Stimulated activated naive CD8-positive, alpha-beta T cell treated with anti-CD3 and anti-CD28 coated beads, Interleukin-15, amount 100 ng/mL, for 72 hours (primary cell): ENCODE measurements around the gene FAM76B.
"Not testable (repeated sequence)": the region's sequence is repeated elsewhere in the genome, so short reads cannot be mapped to it uniquely, and the experiment has no call there.

Experiments
- ATAC-seq: fragments of 150-1000 bp; cut with Tn5 transposase; 2 replicates; pipeline ENCODE4 v1.10.0; 2021; ENCODE audit warnings: mild to moderate bottlenecking, moderate library complexity
- DNase-seq, 2 donors: peaks; one replicate each; pipeline ENCODE4 v3.0.0; 2021 to 2022
- H3K27ac Mint-ChIP-seq, 2 donors: one replicate each; pipeline ENCODE4 v1.8.0; 2022; ENCODE audit warnings: mild to moderate bottlenecking in 2 of 2, mixed read lengths in 2 of 2, moderate library complexity in 2 of 2
- H3K27me3 Mint-ChIP-seq: one replicate; pipeline ENCODE4 v1.8.0; 2022; ENCODE audit warnings: mixed read lengths
- H3K4me1 Mint-ChIP-seq: one replicate; pipeline ENCODE4 v1.8.0; 2022; ENCODE audit warnings: mild to moderate bottlenecking, mixed read lengths
- H3K4me3 Mint-ChIP-seq, 2 donors: one replicate each; pipeline ENCODE4 v1.8.0; 2022; ENCODE audit warnings: mild to moderate bottlenecking in 2 of 2, mixed read lengths in 2 of 2, moderate library complexity in 1 of 2
- H3K9me3 Mint-ChIP-seq, 2 donors: one replicate each; pipeline ENCODE4 v1.8.0; 2022; ENCODE audit warnings: mixed read lengths in 2 of 2

FAM76B gene

DNA sequence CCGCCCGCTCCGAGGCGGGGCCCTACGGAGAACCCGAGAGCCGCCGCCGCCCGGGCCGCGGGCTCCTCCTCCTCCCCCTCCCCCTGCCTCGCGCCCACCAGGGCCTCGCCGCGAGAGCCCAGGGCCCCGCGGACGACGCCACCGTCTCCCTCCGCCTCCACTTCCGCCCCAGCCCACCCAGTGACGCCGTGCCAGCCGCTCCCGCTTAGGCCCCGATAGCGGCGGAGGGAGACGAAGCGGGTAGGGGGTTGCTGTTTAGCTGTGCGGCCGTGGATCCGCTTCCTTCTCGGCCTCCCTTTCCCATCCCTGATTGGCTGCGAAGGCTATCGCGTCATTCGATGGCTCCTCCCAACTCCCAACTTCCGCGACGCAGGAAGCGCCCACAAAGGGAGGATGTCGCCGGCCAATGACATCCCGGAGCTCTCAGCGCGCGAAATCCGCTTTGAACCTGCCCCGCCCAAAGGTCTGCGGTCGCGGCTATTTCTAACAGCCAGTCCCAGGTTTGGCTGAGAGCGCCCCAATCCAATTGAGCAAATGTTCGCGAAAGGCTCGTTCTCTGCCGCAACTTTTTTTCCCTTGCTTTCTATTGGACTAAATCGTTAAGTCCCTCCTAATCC lies at the start of gene FAM76B:
Gene FAM76B, minus strand, starts transcription at position 277 of the 617 bp plus-strand sequence. CDS start 304 bp downstream, outside the sequence.
- ATAC-seq (peak; percentile 85), DNase-seq (peak; percentile 97 to 99)
- Mint-ChIP-seq H3K4me1 (peaks cover 41% of the 10 kb centered on the region), H3K27ac (peak within 1 kb of the TSS; percentile 100), H3K9me3 (no peaks in the 10 kb centered on the region), H3K4me3 (peak within 1 kb of the TSS; percentile 98 to 100), H3K27me3 (no peaks in the 10 kb centered on the region)

DNA sequence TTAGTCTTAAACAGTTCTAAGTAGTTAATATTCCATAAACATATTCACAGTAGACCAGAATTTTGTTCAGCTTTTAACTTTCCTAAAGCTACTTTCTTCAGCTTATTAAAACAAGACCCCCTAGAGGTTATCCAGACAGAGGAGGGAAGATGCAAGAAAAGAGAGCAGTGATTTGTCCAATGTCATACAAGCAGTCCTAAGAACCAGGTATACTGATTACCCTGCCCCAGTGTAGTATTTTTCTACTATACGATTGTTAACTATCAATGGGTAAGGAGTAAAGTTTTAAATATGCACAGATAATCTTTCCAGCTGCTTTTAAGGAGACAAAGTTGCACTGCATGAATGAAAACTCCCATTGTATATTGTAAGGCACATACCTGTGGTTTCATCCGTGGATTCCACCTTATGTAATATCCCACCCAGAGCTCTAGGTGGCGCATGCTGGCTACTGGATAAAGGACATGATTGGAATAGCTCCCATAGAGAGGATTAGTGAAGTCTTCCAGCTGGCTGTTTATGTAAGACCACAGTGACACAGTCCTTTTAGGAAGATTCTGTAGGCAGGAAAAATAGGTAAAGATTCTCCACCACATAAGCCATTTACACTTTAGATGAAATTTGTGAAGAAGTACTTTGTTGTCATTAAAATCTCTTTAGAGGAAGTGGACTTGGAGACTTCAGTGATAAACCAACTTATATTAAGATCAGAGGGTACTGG lies 46.3 kb upstream of the FAM76B start:
- H3K27ac Mint-ChIP-seq, result no peak overlapping the region
- no peaks in the 10 kb centered on the region for H3K4me1 Mint-ChIP-seq
- no peak overlapping the region for H3K4me3 Mint-ChIP-seq
- H3K9me3 Mint-ChIP-seq, result no peaks in the 10 kb centered on the region
- DNase-seq, result peak; percentile 35 to 53
- peak; percentile 75 for ATAC-seq
- no peaks in the 10 kb centered on the region for H3K27me3 Mint-ChIP-seq

DNA sequence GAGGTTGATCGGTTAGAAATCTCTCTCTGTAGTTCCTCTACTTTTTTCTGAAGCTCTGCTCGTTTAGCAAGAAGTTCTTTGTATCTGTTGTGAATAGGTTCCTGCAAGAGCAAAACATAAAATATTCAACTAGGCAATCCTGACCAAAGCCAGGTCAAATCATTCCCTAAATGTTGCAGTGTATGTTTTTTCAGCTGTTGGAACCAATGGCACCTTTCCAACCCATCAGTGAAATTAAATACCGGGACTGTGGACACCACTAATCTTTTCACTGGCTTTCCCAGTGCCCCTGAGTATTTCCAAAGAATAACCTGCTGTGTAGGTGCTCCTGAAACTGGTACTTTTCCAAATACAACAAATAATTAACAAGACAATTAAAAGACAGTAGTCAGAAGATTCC lies 45.8 kb upstream of the FAM76B start:
- H3K27ac Mint-ChIP-seq, result no peak overlapping the region
- no peak for DNase-seq
- no peaks in the 10 kb centered on the region for H3K9me3 Mint-ChIP-seq
- H3K4me3 Mint-ChIP-seq, result no peak overlapping the region
- H3K4me1 Mint-ChIP-seq, result no peaks in the 10 kb centered on the region
- H3K27me3 Mint-ChIP-seq, result no peaks in the 10 kb centered on the region
- no peak for ATAC-seq

DNA sequence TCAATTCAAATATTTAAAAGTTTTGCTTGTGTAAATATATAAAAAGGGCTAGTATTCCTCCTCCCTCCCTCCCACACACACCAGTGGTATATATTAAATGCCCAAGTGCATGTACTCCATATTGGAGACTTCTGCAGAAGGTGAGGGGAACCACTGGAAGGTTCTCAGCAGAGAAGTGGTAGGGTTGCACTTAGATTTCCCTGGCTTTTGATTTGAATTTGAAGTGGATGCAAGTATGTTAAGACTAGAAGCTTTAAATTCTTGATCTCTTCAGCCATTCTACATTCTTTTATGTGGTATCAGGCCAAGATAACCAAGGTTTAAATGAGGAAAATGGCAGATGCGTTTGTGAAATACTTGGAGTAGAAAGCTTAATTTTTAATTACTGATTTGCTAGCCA lies 43.8 kb upstream of the FAM76B start:
- Mint-ChIP-seq H3K4me1 (peaks cover 5% of the 10 kb centered on the region), H3K4me3 (no peak overlapping the region), H3K27me3 (no peaks in the 10 kb centered on the region), H3K9me3 (no peaks in the 10 kb centered on the region), H3K27ac (peak overlapping the region in 1 of 2 donors; percentile 12)
- DNase-seq (no peak), ATAC-seq (no peak)

DNA sequence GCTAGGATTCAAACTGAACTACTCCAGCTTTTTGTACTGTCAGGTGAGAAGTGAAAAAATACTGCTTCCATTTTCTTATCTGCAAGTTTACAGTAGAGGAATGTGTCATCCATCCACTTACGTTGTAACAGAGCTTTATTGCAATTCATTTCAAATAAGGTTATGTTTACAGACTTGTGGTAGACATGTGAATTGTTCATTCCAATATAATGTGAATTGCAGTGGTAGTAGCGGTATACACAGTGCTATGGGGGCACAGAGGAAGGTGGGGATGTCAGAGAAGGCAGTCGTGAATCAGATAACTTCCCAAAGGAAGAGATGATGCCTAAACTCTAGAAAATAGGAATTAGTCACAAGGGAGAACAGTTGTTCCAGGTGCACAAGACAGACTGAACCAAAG lies 43.2 kb upstream of the FAM76B start:
- Mint-ChIP-seq H3K9me3 (no peaks in the 10 kb centered on the region), H3K27ac (no peak overlapping the region), H3K27me3 (no peaks in the 10 kb centered on the region), H3K4me1 (peaks cover 5% of the 10 kb centered on the region), H3K4me3 (no peak overlapping the region)
- no peak for ATAC-seq
- DNase-seq, result no peak

DNA sequence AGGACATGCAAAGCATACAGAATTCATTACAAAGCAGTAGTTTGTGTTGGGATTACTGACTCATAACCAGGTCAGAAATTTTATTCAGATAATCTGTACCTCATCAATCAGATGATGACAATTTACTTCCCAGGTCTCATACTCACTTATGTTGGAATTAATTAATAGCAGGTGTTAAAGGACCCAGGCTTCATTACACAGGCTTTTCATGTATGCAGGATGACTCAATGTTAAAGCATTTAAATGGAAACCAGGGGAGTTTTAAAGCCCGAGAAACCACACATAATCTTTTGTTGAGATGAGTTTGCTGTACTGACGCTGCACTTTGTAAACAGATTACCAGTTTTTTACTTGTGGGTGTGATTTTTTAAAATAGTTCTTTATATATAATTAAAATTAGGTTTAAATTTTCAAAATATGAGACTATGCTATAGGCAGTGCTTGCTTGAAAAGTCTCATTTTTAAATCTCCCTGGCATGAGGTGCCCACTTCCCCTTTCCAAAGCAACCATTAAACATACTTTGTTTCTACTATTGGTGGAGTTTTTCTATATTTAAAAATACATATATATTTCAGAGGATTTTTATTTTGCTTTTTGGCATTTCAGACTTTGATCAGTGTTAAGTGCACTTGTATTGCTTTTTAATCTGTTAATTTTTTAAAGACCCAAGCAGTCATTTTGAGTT lies 41.8 kb upstream of the FAM76B start:
- no peaks in the 10 kb centered on the region for H3K27me3 Mint-ChIP-seq
- DNase-seq (no peak), ATAC-seq (peak; percentile 33)
- no peaks in the 10 kb centered on the region for H3K9me3 Mint-ChIP-seq
- no peak overlapping the region for H3K4me3 Mint-ChIP-seq
- H3K27ac Mint-ChIP-seq, result peak overlapping the region; percentile 14 to 48
- H3K4me1 Mint-ChIP-seq, result peaks cover 5% of the 10 kb centered on the region

DNA sequence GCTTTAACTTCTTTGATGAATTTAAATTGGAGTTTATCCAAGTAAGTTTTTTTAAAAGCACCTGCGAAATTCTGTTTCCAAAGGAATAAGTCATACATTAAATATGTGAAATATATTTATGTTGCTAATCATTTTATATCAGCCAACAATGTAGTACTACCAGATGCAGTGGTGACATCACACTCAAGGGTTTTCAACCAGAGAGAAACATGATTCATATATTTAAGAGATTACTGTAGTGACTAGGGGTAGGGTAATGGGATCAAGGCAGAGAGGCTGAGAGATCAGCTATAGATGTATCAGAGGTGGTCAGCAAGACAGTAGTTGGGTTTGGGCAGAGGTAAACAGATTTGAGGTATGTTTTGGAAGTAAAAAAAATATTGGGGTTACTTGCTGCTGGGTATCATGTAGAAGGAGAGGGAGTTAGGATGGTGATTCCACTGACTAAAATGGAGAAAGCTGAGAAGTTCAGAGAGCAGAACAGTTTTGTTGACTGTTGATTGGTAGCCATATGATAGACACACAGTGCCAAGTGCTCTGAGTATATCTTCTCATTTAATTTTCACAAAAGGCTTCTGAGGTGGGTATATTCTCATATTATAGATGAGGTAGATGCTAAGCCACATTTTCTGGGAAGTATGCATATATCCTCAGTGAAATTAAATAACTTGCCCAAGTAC lies 40.1 kb upstream of the FAM76B start:
- DNase-seq, result no peak
- Mint-ChIP-seq H3K4me1 (peaks cover 5% of the 10 kb centered on the region), H3K27me3 (no peaks in the 10 kb centered on the region), H3K9me3 (no peaks in the 10 kb centered on the region), H3K4me3 (no peak overlapping the region), H3K27ac (peak overlapping the region in 1 of 2 donors; percentile 42)
- ATAC-seq, result peak; percentile 77

DNA sequence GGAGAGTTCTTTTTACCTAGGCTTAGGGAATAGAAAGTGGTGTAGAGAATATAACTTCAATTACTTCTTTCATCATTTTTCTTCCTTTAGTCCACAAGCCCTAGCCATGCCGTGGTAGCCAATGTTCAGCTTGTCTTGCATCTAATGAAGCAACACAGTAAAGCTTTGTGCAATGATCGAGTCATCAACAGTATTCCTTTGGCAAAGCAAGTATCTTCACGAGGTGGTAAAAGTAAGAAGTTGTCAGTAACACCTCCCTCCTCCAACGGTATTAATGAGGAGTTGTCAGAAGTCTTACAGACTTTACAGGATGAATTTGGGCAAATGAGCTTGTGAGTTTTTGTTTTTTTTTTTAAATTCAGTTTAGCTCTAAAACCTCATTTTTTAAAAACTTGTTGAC lies 38.1 kb upstream of the FAM76B start:
- H3K9me3 Mint-ChIP-seq, result no peaks in the 10 kb centered on the region
- ATAC-seq, result no peak
- no peak for DNase-seq
- no peaks in the 10 kb centered on the region for H3K27me3 Mint-ChIP-seq
- no peak overlapping the region for H3K27ac Mint-ChIP-seq
- H3K4me3 Mint-ChIP-seq, result no peak overlapping the region
- H3K4me1 Mint-ChIP-seq, result peaks cover 5% of the 10 kb centered on the region

DNA sequence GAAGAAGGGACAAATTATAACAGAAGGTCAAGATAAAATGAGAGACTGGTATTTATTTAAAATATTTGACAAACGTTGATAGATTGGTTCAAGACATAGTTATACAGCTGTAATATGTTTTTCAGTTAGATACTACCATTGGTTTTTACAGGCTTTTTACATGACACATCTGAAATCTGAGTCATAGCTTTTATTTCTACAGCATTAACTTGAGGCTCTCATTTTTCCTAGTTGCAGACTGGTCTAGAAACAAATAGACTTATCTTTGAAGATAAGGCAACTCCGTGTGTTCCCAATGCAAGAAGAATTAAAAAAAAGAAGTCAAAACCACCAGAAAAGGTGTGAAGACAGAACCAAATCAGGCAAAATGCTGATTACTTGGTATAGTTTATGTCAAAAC lies 32.1 kb upstream of the FAM76B start:
- Mint-ChIP-seq H3K9me3 (no peaks in the 10 kb centered on the region), H3K27ac (no peak overlapping the region), H3K27me3 (no peaks in the 10 kb centered on the region), H3K4me1 (no peaks in the 10 kb centered on the region), H3K4me3 (no peak overlapping the region)
- ATAC-seq, result no peak
- DNase-seq, result no peak

DNA sequence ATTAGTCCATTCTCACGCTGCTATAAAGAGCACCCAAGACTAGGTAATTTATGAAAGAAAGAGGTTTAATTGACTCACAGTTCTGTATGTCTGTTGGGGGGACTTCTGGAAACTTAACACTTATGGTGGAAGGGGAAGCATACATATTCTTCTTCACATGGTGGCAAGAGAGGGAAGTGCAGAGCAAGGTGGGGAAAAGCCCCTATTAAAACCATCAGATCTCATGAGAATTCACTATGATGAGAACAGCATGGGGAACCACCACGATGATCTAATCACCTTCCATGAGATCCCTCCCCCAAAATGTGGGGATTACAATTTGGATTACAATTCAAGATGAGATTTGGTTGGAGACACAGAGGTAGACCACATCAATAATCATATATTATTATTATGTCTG lies 26.5 kb upstream of the FAM76B start:
- Mint-ChIP-seq H3K4me3 (no peak overlapping the region), H3K9me3 (no peaks in the 10 kb centered on the region), H3K27me3 (no peaks in the 10 kb centered on the region), H3K4me1 (peaks cover 22% of the 10 kb centered on the region), H3K27ac (peak overlapping the region in 1 of 2 donors; percentile 1)
- no peak for DNase-seq
- ATAC-seq, result peak; percentile 54

DNA sequence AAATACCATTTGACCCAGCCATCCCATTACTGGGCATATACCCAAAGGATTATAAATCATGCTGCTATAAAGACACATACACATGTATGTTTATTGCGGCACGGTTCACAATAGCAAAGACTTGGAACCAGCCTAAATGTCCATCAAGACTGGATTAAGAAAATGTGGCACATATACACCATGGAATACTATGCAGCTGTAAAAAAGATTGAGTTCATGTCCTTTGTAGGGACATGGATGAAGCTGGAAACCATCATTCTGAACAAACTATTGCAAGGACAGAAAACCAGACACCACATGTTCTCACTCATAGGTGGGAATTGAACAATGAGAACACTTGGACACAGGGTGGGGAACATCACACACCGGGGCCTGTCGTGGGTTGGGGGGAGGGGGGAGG lies 21.5 kb upstream of the FAM76B start:
- not testable (repeated sequence) for H3K27me3 Mint-ChIP-seq, H3K4me3 Mint-ChIP-seq, H3K27ac Mint-ChIP-seq, DNase-seq, ATAC-seq
- H3K4me1 Mint-ChIP-seq, result peaks cover 20% of the 10 kb centered on the region
- H3K9me3 Mint-ChIP-seq, result peaks cover 16 to 19% of the 10 kb centered on the region in 2 donors

DNA sequence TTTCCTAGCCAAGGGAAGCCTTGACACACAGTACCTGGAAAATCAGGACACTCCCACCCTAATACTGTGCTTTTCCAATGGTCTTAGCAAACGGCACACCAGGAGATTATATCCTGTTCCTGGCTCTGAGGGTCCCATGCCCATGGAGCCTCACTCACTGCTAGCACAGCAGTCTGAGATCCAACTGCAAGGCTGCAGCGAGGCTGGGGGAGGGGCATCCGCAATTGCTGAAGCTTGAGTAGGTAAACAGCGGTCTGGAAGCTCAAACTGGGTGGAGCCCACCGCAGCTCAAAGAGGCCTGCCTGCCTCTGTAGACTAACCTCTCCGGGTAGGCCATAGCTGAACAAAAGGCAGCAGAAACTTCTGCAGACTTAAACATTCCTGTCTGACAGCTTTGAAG lies 16.9 kb upstream of the FAM76B start:
- DNase-seq, H3K27ac Mint-ChIP-seq, H3K4me3 Mint-ChIP-seq, H3K4me1 Mint-ChIP-seq, ATAC-seq, H3K27me3 Mint-ChIP-seq: not testable (repeated sequence)
- peaks cover 16 to 19% of the 10 kb centered on the region in 2 donors for H3K9me3 Mint-ChIP-seq

DNA sequence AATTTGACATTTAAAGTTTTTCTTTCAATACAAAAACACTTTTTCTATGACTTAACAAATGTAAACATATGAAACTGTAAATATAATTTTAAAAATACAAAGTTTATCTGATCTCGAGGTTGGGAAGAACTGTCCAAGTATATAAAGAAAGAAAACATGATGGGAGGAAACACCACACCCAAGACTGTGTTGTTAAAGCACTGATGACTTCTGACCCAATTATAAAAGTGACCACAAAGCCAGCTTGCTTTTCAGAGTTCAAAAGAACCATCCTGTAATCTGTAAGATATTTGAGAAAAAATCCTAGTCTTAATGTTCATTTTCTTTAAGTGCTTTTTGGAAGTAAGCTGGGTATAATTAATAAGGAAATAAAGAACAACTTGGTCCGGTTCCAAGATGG lies 16.3 kb upstream of the FAM76B start:
- ATAC-seq (no peak), DNase-seq (no peak)
- no peak overlapping the region for H3K27ac Mint-ChIP-seq
- H3K27me3 Mint-ChIP-seq, result no peaks in the 10 kb centered on the region
- H3K4me3 Mint-ChIP-seq, result no peak overlapping the region
- no peaks in the 10 kb centered on the region for H3K4me1 Mint-ChIP-seq
- H3K9me3 Mint-ChIP-seq, result peaks cover 16 to 19% of the 10 kb centered on the region in 2 donors

DNA sequence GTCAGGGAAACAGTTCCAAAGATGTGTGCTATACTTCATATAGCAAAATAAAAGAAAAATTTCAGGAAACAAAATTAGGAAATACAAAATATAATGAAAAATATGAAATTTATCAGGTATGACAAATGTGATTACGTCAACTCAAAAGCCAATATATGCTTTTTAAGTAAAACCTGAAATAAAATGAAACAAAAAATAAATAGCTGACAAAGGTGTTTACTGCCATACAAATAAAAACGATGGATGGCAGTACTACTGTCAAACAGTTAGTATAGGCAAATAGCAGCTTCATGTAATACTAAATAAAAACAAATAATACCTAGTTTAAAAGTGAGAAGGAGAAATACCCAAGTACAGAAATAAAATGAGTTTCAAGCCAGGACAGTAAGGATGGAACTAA lies 14.4 kb upstream of the FAM76B start:
- no peaks in the 10 kb centered on the region for H3K27me3 Mint-ChIP-seq
- peaks cover 8 to 15% of the 10 kb centered on the region in 2 donors for H3K9me3 Mint-ChIP-seq
- H3K27ac Mint-ChIP-seq, result no peak overlapping the region
- H3K4me3 Mint-ChIP-seq, result no peak overlapping the region
- no peaks in the 10 kb centered on the region for H3K4me1 Mint-ChIP-seq
- ATAC-seq (no peak), DNase-seq (no peak)

DNA sequence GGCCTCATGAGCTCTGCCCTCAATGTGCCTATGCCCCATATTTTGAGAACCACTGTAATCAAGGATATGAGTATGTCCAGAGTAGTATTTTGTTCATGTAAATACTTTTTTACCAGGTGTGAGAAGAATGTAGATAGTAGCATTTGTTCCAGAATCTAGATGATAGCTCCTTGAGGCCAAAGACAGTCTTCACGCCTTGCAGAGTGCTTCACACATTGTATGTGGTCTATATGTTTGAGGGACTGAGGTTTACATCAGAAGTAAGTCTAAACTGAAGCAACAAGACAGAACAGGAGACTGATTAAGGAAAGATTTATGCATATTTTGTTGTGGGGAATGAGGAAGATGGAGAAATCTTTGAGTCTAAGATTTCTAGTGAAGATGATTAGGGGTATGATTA lies 13.2 kb upstream of the FAM76B start:
- no peak for ATAC-seq
- Mint-ChIP-seq H3K4me1 (no peaks in the 10 kb centered on the region), H3K9me3 (peaks cover 6 to 7% of the 10 kb centered on the region in 2 donors), H3K27me3 (no peaks in the 10 kb centered on the region), H3K27ac (no peak overlapping the region), H3K4me3 (no peak overlapping the region)
- DNase-seq, result no peak

DNA sequence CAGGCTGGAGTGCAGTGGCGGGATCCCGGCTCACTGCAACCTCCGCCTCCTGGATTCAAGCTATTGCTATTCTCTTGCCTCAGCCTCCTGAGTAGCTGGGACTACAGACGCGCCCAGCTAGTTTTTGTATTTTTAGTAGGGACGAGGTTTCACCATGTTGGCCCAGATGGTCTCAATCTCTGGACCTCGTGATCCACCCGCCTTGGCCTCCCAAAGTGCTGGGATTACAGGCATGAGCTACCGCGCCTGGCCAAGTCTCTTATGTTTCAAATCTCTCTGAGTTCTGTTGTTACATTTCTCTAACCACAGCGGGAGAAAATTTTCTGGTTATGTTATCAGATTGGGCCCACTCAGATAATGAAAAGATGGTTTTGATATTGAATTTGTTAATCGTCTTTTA lies 10.9 kb upstream of the FAM76B start:
- Mint-ChIP-seq H3K4me1 (no peaks in the 10 kb centered on the region), H3K27ac (no peak overlapping the region), H3K9me3 (no peaks in the 10 kb centered on the region), H3K27me3 (no peaks in the 10 kb centered on the region), H3K4me3 (no peak overlapping the region)
- no peak for ATAC-seq
- DNase-seq, result no peak
